Astrocyte (in vitro differentiated cells and primary cell): Measurements from ENCODE around the gene TBL2. TPM values are rescaled to one million over a fixed set of nuclear protein-coding genes. Genes with fewer than 3 reads are reported as not detected.
"Not testable (repeated sequence)": the region's sequence is repeated elsewhere in the genome, so short reads cannot be mapped to it uniquely, and the experiment has no call there.

Source experiments
- DNase-seq: peaks from one replicate; pipeline ENCODE4 v3.0.0-alpha.2; 2010; ENCODE audit warnings: low read depth
- FAIRE-seq: peaks from 2 replicates; lab custom pipeline; 2011; peaks lifted over from hg19 to GRCh38; lab: Jason Lieb, UNC
- H2AFZ ChIP-seq: 2 replicates; pipeline ENCODE4 v1.6.0; 2012; ENCODE audit warnings: low read depth, low read length, inconsistent platforms
- H3K27ac ChIP-seq: 2 replicates; pipeline ENCODE4 v1.5.1; 2011; ENCODE audit warnings: low read depth, low read length, inconsistent platforms
- H3K27me3 ChIP-seq: 2 replicates; pipeline ENCODE4 v1.6.0; 2011; ENCODE audit warnings: low read length, inconsistent platforms; ENCODE audit not compliant: insufficient read depth
- H3K36me3 ChIP-seq: 2 replicates; pipeline ENCODE4 v1.5.1; 2011; ENCODE audit warnings: low read length, inconsistent platforms; ENCODE audit not compliant: insufficient read depth
- H3K4me1 ChIP-seq: 2 replicates; pipeline ENCODE4 v1.5.1; 2011; ENCODE audit warnings: low read length, inconsistent platforms; ENCODE audit not compliant: insufficient read depth
- H3K4me2 ChIP-seq: 2 replicates; pipeline ENCODE4 v1.6.0; 2012; ENCODE audit warnings: low read length, inconsistent platforms
- H3K4me3 ChIP-seq: 2 replicates; pipeline ENCODE4 v1.5.1; 2011; ENCODE audit warnings: low read depth, mild to moderate bottlenecking, low read length, inconsistent platforms; ENCODE audit not compliant: insufficient read depth
- H3K79me2 ChIP-seq: 2 replicates; pipeline ENCODE4 v1.6.0; 2012; ENCODE audit warnings: mild to moderate bottlenecking, low read length, inconsistent platforms; ENCODE audit not compliant: insufficient read depth
- H3K9ac ChIP-seq: 2 replicates; pipeline ENCODE4 v1.6.0; 2012; ENCODE audit warnings: mild to moderate bottlenecking, low read length, inconsistent platforms
- H3K9me3 ChIP-seq: 2 replicates; pipeline ENCODE4 v1.5.1; 2012; ENCODE audit warnings: low read depth, mild to moderate bottlenecking, low read length, inconsistent platforms; ENCODE audit not compliant: insufficient read depth
- H4K20me1 ChIP-seq: 2 replicates; pipeline ENCODE4 v1.6.0; 2012; ENCODE audit warnings: low read length, inconsistent platforms; ENCODE audit not compliant: insufficient read depth
- H3K27ac Mint-ChIP-seq: one replicate; pipeline ENCODE4 v1.8.0; 2021; ENCODE audit warnings: mild to moderate bottlenecking, mixed read lengths; ENCODE audit not compliant: unreplicated experiment
- H3K27me3 Mint-ChIP-seq: one replicate; pipeline ENCODE4 v1.8.0; 2021; ENCODE audit warnings: low read depth, mixed read lengths; ENCODE audit not compliant: unreplicated experiment
- H3K36me3 Mint-ChIP-seq: one replicate; pipeline ENCODE4 v1.8.0; 2021; ENCODE audit warnings: low read depth, mixed read lengths; ENCODE audit not compliant: unreplicated experiment
- H3K4me1 Mint-ChIP-seq: one replicate; pipeline ENCODE4 v1.8.0; 2021; ENCODE audit warnings: low read depth, mixed read lengths; ENCODE audit not compliant: unreplicated experiment
- H3K4me3 Mint-ChIP-seq: one replicate; pipeline ENCODE4 v1.8.0; 2021; ENCODE audit warnings: mild to moderate bottlenecking, moderate library complexity, mixed read lengths; ENCODE audit not compliant: unreplicated experiment
- H3K9me3 Mint-ChIP-seq: one replicate; pipeline ENCODE4 v1.8.0; 2021; ENCODE audit warnings: mild to moderate bottlenecking, mixed read lengths; ENCODE audit not compliant: unreplicated experiment
- CTCF ChIP-seq: IDR thresholded peaks from 2 replicates; pipeline ENCODE4 v1.5.1; 2011; ENCODE audit warnings: low read depth, mild to moderate bottlenecking, inconsistent platforms, low read length, moderate library complexity; ENCODE audit not compliant: insufficient read depth
- EZH2 ChIP-seq: IDR thresholded peaks from 2 replicates; pipeline ENCODE4 v1.6.1; 2012; ENCODE audit warnings: mild to moderate bottlenecking, low read length, inconsistent platforms; ENCODE audit not compliant: insufficient read depth
- total RNA-seq: library from RNA; stranded (reverse); gene quantifications from 2 replicates; pipeline ENCODE4 v1.2.1, GENCODE V29; 2021

TBL2 gene
- total RNA-seq, 1 donor from 2014 or later: 54.8 TPM

- H3K4me2 ChIP-seq: no peak overlapping the region
- H4K20me1 ChIP-seq: no peaks in the 10 kb centered on the region
- FAIRE-seq (no peak), DNase-seq (no peak)
- no peaks in the 10 kb centered on the region for H3K36me3 Mint-ChIP-seq
- H3K9me3 Mint-ChIP-seq: peaks cover 2% of the 10 kb centered on the region
- H3K79me2 ChIP-seq: no peaks in the 10 kb centered on the region
- no peaks in the 10 kb centered on the region for H3K36me3 ChIP-seq
- H3K4me1 Mint-ChIP-seq: no peaks in the 10 kb centered on the region
- H3K4me3 Mint-ChIP-seq: no peak overlapping the region
- no peak overlapping the region for H3K27ac ChIP-seq
- no peak overlapping the region for H3K9ac ChIP-seq
- no peak overlapping the region for H3K4me3 ChIP-seq
- H3K27ac Mint-ChIP-seq: no peak overlapping the region
- H2AFZ ChIP-seq: no peak overlapping the region
- peaks cover 5% of the 10 kb centered on the region for H3K27me3 ChIP-seq
- TF ChIP-seq CTCF (no peak), EZH2 (no peak)
- peaks cover 3% of the 10 kb centered on the region for H3K4me1 ChIP-seq
- H3K9me3 ChIP-seq: no peaks in the 10 kb centered on the region
- H3K27me3 Mint-ChIP-seq: peaks cover 27% of the 10 kb centered on the region
These were observed 32.7 kb upstream of the TBL2 start for GRCh38 chr7:73611017-73611555.

GRCh38 chr7:73610105-73610504, 31.7 kb upstream of the TBL2 start:
- H3K79me2 ChIP-seq: no peaks in the 10 kb centered on the region
- Mint-ChIP-seq H3K4me3 (no peak overlapping the region), H3K27me3 (peaks cover 23% of the 10 kb centered on the region), H3K9me3 (peaks cover 2% of the 10 kb centered on the region), H3K4me1 (no peaks in the 10 kb centered on the region), H3K36me3 (no peaks in the 10 kb centered on the region), H3K27ac (no peak overlapping the region)
- FAIRE-seq (no peak), DNase-seq (no peak)
- H2AFZ ChIP-seq: no peak overlapping the region
- H3K9me3 ChIP-seq: no peaks in the 10 kb centered on the region
- H3K4me1 ChIP-seq: peaks cover 3% of the 10 kb centered on the region
- H4K20me1 ChIP-seq: no peaks in the 10 kb centered on the region
- no peak overlapping the region for H3K9ac ChIP-seq
- no peak overlapping the region for H3K4me2 ChIP-seq
- TF ChIP-seq EZH2: no peak
- TF ChIP-seq CTCF: no peak
- H3K27ac ChIP-seq: no peak overlapping the region
- H3K27me3 ChIP-seq: peaks cover 5% of the 10 kb centered on the region
- H3K4me3 ChIP-seq: no peak overlapping the region
- H3K36me3 ChIP-seq: no peaks in the 10 kb centered on the region

GRCh38 chr7:73607692-73607983, 29.3 kb upstream of the TBL2 start:
- not testable (repeated sequence) for FAIRE-seq, H3K36me3 ChIP-seq, H4K20me1 ChIP-seq, H3K9me3 Mint-ChIP-seq, H3K27ac ChIP-seq, H3K27ac Mint-ChIP-seq, H3K9me3 ChIP-seq, H3K4me3 ChIP-seq, H2AFZ ChIP-seq, H3K27me3 ChIP-seq, H3K36me3 Mint-ChIP-seq, H3K79me2 ChIP-seq, H3K9ac ChIP-seq, H3K4me1 ChIP-seq, H3K4me2 ChIP-seq, H3K4me3 Mint-ChIP-seq, DNase-seq, H3K4me1 Mint-ChIP-seq
- peaks cover 14% of the 10 kb centered on the region for H3K27me3 Mint-ChIP-seq
